Limb (tissue), 2 donors: Measurements from ENCODE around the gene DDX25.

Experiments
- DNase-seq, 2 donors: peaks; one replicate each; pipeline ENCODE4 v3.0.0-alpha.2; 2016; ENCODE audit errors: extremely low spot score in 2 of 2

The DDX25 gene

GRCh38 chr11:125948278-125949051 is 44.2 kb downstream of the DDX25 start:
- DNase-seq, result peak in 1 of 2 donors; percentile 25

DNA sequence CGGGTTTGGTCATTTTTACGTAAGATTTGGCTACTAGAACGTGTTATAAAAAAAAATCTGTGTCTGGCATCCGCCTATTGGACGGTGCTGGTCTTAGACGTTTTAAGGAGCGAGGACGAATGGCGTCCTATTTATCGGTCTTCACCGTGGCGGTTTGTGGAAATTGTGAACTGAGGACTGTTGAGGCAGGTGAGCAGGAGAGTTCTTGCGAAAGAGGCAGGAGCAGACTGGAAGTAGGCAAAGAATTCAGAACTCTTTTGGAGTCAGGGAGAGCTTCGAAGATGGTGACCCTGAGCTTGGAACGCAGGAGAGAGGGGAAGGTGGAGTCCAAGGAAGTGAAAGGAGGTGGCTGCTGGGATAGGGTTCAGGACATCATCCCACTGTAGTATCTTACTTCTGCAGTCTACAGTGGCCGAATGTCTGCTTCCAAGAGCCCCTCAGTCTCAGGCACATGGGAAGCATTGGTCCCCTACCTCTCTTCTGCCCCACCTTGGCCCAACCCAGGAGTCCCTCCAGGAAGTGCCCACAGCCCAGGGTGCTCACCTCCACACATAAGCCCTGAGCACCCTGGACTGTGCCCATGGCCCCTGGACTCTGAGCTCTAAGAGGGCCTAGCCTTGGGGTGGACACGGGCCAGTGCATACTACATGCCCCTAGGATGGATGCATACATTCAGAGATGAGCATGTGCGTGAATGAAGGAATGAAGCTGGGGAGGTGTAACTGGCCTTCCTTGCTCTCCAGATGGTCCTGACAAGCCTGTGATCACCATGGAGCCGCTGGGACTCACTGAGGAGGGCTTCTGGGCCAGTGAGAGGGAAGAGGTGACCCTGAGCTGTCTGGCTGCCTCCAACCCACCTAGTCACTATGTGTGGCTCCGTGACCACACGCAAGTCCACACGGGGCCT is 45.2 kb downstream of the DDX25 start:
- peak in 1 of 2 donors; percentile 19 for DNase-seq

GRCh38 chr11:125950178-125950490 is 45.8 kb downstream of the DDX25 start:
- no peak for DNase-seq

- peak in 1 of 2 donors; percentile 53 for DNase-seq
These were observed 46.7 kb downstream of the DDX25 start for GRCh38 chr11:125950696-125951651.

- no peak for DNase-seq
These were observed 47.4 kb downstream of the DDX25 start for GRCh38 chr11:125951731-125952130.

DNA sequence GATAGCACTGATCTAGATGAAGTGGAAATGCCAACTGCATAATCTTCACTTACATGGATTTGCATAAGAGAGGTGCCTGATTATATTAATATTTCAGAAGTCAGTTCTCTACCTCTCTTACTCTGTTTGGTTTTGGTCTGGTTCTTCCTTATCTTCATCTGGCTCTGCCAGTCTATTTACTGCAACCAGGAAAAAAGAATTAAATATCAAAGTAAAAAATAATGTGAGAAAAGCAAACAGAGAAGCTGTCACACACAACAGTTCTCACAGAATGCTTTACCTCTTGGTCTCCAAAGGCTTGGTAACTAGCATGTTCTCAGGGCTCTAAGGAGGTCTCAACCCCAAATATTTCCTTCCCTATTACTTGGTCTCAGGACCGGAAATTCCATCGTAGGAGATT is 48.3 kb downstream of the DDX25 start:
- no peak for DNase-seq

- DNase-seq, result peak; percentile 38 to 68
These were observed 48.7 kb downstream of the DDX25 start for GRCh38 chr11:125952973-125953372.

GRCh38 chr11:125953401-125953935 is 49.2 kb downstream of the DDX25 start:
- DNase-seq, result no peak

- DNase-seq, result no peak
These were observed 50.0 kb downstream of the DDX25 start for GRCh38 chr11:125954123-125954944.

DNA sequence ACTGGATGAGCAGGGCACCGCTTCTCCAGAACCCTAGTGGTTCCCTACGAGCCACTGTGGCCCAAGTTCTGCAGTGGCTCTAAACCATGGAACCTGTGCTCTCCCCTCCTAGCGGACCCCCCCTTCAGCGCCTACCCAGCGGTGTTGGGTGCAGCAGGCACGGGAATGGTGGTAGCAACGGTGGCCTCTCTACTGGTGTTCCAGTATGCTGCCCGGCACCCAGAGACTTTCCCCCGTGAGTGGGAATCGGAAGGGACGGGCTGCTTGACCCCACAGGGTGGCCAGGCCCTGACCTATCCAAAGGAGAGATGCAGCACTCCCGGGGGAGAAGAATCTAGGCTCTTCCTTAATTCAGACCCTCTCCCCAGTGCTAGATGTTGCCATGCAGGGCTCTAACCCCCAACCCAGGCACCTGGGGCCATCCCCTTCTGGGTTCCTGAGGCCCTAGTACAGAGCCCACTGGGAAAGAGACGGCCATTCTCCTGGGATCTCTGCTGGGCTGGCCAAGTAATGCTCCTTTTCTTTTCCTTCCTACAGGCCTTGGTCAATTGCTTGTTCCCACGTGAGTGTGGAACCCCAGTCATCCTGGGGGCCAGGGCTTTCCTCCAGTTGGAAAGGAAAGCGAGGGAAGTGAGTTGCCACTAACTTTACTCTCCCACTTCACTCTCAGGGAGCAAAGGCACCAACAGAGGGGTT is 50.8 kb downstream of the DDX25 start:
- DNase-seq, result no peak

GRCh38 chr11:125955856-125956255 is 51.5 kb downstream of the DDX25 start:
- no peak for DNase-seq

DNA sequence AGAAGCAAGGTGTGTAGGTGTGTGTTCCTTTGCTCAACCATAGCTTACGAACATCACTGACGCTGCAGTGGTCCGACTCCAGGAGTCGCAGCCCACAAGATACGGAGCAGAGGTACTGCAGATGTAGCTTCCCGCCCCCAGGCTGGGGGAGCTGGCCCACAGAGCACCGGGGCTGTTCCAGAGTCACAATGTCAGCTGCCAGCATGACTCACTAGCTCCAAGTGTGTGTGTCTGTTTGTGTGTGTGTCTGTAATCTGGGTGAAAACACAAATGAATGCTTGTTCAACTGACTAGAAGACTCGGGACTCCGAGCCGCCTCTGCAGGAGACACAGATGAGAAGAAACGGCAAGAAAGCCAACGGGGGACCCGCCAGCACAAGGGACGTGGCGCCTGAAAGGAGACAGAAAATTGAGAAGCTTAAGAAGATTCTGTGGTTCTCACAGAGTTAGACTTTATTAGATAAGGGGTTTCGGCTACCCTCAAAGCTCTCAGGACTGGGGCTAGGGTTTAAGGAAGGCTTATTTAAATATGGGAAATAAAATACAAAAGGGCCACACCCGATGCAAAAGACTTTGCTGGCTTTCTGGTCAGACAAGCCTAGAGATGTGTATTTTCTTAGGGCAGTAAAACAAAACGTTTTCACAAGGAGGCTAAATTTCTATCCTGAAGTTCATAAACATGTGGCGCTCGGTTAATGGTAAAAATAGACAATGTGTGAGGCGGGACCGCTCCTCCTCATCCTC is 52.3 kb downstream of the DDX25 start:
- DNase-seq, result no peak

- no peak for DNase-seq
These were observed 53.5 kb downstream of the DDX25 start for GRCh38 chr11:125957618-125958332.

GRCh38 chr11:125958872-125959400 is 54.6 kb downstream of the DDX25 start:
- no peak for DNase-seq

GRCh38 chr11:125959511-125959910 is 55.2 kb downstream of the DDX25 start:
- DNase-seq, result no peak

DNA sequence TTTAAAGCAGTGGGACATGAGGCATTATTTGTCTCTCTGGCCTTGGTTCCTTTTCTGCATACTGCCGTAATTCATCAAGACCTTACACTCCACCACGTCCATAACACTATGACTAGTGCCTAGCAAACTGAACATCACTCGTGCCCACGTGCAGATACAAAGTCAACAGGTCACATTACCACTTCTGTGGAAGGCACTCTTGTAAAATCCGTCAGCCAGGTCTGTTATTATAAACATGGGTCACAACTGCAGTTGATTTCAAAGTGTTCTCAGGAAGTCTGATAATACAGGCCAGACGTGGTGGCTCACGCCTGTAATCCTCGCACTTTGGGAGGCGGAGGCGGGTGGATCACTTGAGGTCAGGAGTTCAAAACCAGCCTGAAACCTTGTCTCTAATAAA is 55.6 kb downstream of the DDX25 start:
- no peak for DNase-seq

- DNase-seq, result no peak
These were observed 56.5 kb downstream of the DDX25 start for GRCh38 chr11:125960771-125961170.

- DNase-seq, result no peak
These were observed 63.2 kb downstream of the DDX25 start for GRCh38 chr11:125967515-125967914.
